ENCODE data around the gene LCE1F. TPM values are rescaled to one million over a fixed set of nuclear protein-coding genes. Genes with fewer than 3 reads are reported as not detected.
A peak's percentile ranks its signal among the peaks of the same experiment; 100 is the strongest.

The LCE1F gene, protein sequence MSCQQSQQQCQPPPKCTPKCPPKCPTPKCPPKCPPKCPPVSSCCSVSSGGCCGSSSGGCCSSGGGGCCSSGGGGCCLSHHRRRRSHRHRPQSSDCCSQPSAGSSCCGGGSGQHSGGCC
- not detected in 2 replicates for total RNA-seq

DNA sequence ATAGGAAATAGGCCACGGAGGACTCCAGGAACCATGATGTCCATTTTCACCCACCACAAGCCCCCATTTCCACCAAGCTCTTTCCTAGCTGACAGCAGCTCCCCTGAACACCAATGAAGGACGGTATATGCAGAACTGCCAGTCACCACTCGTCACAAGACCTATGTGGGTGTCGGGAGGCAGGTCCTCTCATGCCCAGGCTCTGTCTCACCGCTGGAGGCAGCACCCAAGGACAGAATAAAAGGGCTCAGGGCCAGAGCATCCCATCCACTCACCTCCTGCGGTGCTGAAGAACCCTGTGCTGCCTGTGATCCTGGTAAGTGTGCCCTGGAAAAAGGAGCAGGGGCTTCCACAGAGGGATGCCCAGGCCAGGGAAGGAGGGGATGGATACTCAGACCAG lies at the start of gene LCE1F:
Gene LCE1F (plus strand): TSS at position 266 of the 400 bp plus-strand sequence. CDS start 1,232 bp downstream, outside the sequence.
- intact Hi-C loops (cut with micrococcal nuclease) = no loop called here
- Mint-ChIP-seq H3K4me3 (no peak within 1 kb of the TSS), H3K27me3 (peaks cover 3% of the 10 kb centered on the region), H3K9me3 (no peaks in the 10 kb centered on the region), H3K36me3 (ENCODE audit: low read depth) (no peaks in the 10 kb centered on the region), H3K27ac (no peak within 1 kb of the TSS), H3K4me1 (no peaks in the 10 kb centered on the region)
- no peak for DNase-seq

GRCh38 chr1:152725261-152725660 lies 49.7 kb upstream of the LCE1F start:
- Mint-ChIP-seq H3K9me3 (no peaks in the 10 kb centered on the region), H3K4me3 (no peak overlapping the region), H3K27ac (no peak overlapping the region), H3K36me3 (ENCODE audit: low read depth) (no peaks in the 10 kb centered on the region), H3K4me1 (no peaks in the 10 kb centered on the region), H3K27me3 (peaks cover 4% of the 10 kb centered on the region)
- no peak for DNase-seq
- intact Hi-C loops (cut with micrococcal nuclease) = no loop called here

- DNase-seq = no peak
- Mint-ChIP-seq H3K27me3 (peaks cover 2% of the 10 kb centered on the region), H3K4me1 (no peaks in the 10 kb centered on the region), H3K4me3 (no peak overlapping the region), H3K27ac (no peak overlapping the region), H3K36me3 (ENCODE audit: low read depth) (no peaks in the 10 kb centered on the region), H3K9me3 (no peaks in the 10 kb centered on the region)
- intact Hi-C loops (cut with micrococcal nuclease) = no loop called here
Observed at GRCh38 chr1:152728986-152729385, 46.0 kb upstream of the LCE1F start.

DNA sequence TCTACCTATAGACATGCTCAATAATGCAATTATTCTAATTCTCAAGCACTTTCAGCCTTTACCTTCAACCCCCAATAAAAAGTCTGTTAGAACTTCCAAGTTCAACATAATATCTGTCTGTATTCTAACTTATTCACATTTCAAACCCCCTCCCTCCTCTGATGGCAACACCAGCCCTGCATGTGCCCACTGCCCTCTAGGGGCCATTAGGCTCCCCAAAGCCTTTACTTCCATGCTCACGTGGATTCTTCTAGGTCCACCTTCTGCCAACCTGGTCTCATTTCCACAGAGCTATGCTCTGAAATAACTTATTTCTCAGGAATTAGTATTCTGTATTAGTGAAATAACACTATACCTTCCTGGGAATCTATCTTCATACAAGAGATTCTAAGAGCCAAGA lies 39.3 kb upstream of the LCE1F start:
- Mint-ChIP-seq H3K36me3 (ENCODE audit: low read depth) (no peaks in the 10 kb centered on the region), H3K4me1 (no peaks in the 10 kb centered on the region), H3K27me3 (peaks cover 10% of the 10 kb centered on the region), H3K9me3 (no peaks in the 10 kb centered on the region), H3K27ac (no peak overlapping the region), H3K4me3 (no peak overlapping the region)
- DNase-seq = no peak
- intact Hi-C loops (cut with micrococcal nuclease) = no loop called here

DNA sequence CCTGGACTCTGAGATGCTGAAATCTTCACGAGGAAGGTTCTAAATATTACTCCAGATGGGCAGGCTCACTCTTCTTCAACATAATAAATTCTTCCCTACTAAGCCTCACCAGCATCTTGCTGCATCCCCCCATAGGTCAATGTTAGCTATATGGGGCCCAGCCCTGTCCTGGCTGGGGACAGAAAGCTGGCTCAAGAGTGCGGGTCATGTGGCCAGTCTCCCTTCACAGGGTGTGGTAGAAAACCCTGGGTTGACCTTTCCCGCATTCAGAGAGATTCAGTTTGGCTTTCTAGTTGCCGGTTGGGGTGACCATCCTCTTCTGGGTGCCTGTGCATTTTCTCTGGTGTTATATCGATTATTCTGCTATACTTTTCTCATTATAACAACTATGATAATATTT lies 36.9 kb upstream of the LCE1F start:
- no peak for DNase-seq
- H3K27me3 Mint-ChIP-seq = peaks cover 8% of the 10 kb centered on the region
- H3K9me3 Mint-ChIP-seq = no peaks in the 10 kb centered on the region
- intact Hi-C loops (cut with micrococcal nuclease) = no loop called here
- no peak overlapping the region for H3K27ac Mint-ChIP-seq
- no peaks in the 10 kb centered on the region for H3K4me1 Mint-ChIP-seq
- no peaks in the 10 kb centered on the region for H3K36me3 Mint-ChIP-seq (ENCODE audit: low read depth)
- H3K4me3 Mint-ChIP-seq = no peak overlapping the region

DNA sequence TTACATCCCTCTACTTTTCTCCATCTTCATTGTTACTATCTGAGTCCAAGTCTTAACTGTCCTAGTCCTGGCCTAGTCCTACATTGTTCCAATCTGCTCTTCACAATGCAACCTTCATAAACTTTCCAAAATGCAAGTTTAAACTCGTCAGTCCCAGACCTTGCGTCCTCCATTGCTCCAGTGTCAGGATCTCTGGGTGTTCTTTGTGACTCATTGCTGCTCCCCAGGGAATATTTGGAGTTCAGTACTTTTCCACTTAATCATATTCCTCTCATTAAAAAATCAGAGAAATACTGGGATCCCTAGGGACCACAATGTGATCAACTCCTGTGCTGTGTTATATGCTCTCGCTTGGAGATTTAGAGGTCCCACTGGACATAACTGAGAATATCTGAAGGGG lies 35.1 kb upstream of the LCE1F start:
- DNase-seq = no peak
- Mint-ChIP-seq H3K27me3 (peaks cover 8% of the 10 kb centered on the region), H3K27ac (no peak overlapping the region), H3K36me3 (ENCODE audit: low read depth) (no peaks in the 10 kb centered on the region), H3K4me1 (no peaks in the 10 kb centered on the region), H3K4me3 (no peak overlapping the region), H3K9me3 (no peaks in the 10 kb centered on the region)
- intact Hi-C loops (cut with micrococcal nuclease) = no loop called here

DNA sequence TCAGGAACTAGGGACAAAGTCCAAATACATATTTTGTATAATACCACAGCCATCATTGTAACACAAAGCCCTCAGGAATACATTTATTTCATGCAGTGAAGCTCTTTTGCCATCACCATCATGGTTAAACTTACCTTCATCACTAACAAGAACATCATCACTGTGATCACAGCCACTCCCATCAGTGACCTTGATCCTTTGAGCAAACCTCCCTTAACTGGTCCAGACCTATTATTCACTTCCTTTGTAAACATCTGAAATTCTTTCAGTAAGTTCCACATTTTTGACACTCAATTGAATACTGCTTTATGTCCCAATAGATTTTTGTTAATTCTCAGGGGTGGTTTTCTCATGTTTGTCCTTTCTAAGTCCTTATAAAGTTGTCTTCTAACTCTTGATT lies 33.3 kb upstream of the LCE1F start:
- no peak for DNase-seq
- intact Hi-C loops (cut with micrococcal nuclease) = no loop called here
- Mint-ChIP-seq H3K36me3 (ENCODE audit: low read depth) (no peaks in the 10 kb centered on the region), H3K27ac (no peak overlapping the region), H3K4me1 (no peaks in the 10 kb centered on the region), H3K27me3 (peaks cover 7% of the 10 kb centered on the region), H3K9me3 (no peaks in the 10 kb centered on the region), H3K4me3 (no peak overlapping the region)

GRCh38 chr1:152743371-152744145 lies 31.4 kb upstream of the LCE1F start:
- no peaks in the 10 kb centered on the region for H3K4me1 Mint-ChIP-seq
- no peaks in the 10 kb centered on the region for H3K9me3 Mint-ChIP-seq
- DNase-seq = no peak
- intact Hi-C loops (cut with micrococcal nuclease) = no loop called here
- no peak overlapping the region for H3K27ac Mint-ChIP-seq
- no peak overlapping the region for H3K4me3 Mint-ChIP-seq
- no peaks in the 10 kb centered on the region for H3K36me3 Mint-ChIP-seq (ENCODE audit: low read depth)
- peaks cover 4% of the 10 kb centered on the region for H3K27me3 Mint-ChIP-seq

- H3K27ac Mint-ChIP-seq = no peak overlapping the region
Observed at GRCh38 chr1:152745289-152745704, 29.6 kb upstream of the LCE1F start.

DNA sequence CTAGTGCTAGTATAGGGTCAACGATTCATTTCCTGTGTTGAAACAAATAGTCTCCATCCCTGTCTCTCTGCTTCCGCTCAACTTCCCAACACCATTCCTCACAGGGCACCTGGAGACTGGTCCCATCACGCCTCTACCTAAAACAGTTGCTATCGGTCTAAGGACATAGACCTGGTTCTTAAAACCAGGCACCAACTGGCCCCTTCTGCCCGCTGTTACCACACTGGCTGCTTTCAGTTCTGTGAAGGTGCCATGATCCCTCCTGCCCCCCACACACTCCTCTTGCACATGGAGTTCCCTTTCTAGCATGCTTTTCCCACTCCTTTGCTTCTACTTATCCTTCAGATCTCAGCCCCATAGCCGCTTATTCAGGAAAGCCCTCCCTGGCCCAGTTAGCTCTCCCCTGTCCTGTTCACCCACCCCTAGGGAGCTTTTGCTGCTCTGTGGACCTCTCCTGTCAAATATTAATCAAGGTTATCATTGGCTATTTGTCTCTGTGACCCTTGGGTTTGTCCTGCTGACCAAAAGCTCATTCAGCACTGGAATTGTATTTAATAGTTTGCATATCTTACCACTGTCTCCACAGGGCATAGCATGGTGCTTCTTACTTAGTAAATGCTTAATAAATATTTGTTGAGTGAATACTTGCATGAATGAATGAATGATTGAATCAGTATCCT lies 29.0 kb upstream of the LCE1F start:
- Mint-ChIP-seq H3K27ac (no peak overlapping the region), H3K27me3 (peaks cover 9% of the 10 kb centered on the region), H3K4me1 (no peaks in the 10 kb centered on the region), H3K4me3 (no peak overlapping the region), H3K9me3 (no peaks in the 10 kb centered on the region), H3K36me3 (ENCODE audit: low read depth) (no peaks in the 10 kb centered on the region)
- no peak for DNase-seq
- intact Hi-C loops (cut with micrococcal nuclease) = no loop called here

More at GRCh38 chr1:152745289-152745704, 29.6 kb upstream of the LCE1F start:
- Mint-ChIP-seq H3K4me1 (no peaks in the 10 kb centered on the region), H3K9me3 (no peaks in the 10 kb centered on the region), H3K36me3 (ENCODE audit: low read depth) (no peaks in the 10 kb centered on the region), H3K4me3 (no peak overlapping the region), H3K27me3 (peaks cover 6% of the 10 kb centered on the region)
- intact Hi-C loops (cut with micrococcal nuclease) = no loop called here
- DNase-seq = no peak

- Mint-ChIP-seq H3K9me3 (no peaks in the 10 kb centered on the region), H3K27ac (no peak overlapping the region), H3K4me3 (no peak overlapping the region), H3K4me1 (no peaks in the 10 kb centered on the region), H3K36me3 (ENCODE audit: low read depth) (no peaks in the 10 kb centered on the region), H3K27me3 (peaks cover 9% of the 10 kb centered on the region)
- intact Hi-C loops (cut with micrococcal nuclease) = no loop called here
- DNase-seq = no peak
Observed at GRCh38 chr1:152747831-152748230, 27.1 kb upstream of the LCE1F start.

GRCh38 chr1:152752225-152752624 lies 22.7 kb upstream of the LCE1F start:
- Mint-ChIP-seq H3K27ac (no peak overlapping the region), H3K27me3 (peaks cover 9% of the 10 kb centered on the region), H3K4me1 (no peaks in the 10 kb centered on the region), H3K9me3 (no peaks in the 10 kb centered on the region), H3K4me3 (no peak overlapping the region), H3K36me3 (ENCODE audit: low read depth) (no peaks in the 10 kb centered on the region)
- intact Hi-C loops (cut with micrococcal nuclease) = no loop called here
- DNase-seq = peak; percentile 33

GRCh38 chr1:152753586-152753985 lies 21.4 kb upstream of the LCE1F start:
- intact Hi-C loops (cut with micrococcal nuclease) = no loop called here
- DNase-seq = no peak
- Mint-ChIP-seq H3K9me3 (no peaks in the 10 kb centered on the region), H3K36me3 (ENCODE audit: low read depth) (no peaks in the 10 kb centered on the region), H3K27me3 (peaks cover 7% of the 10 kb centered on the region), H3K4me3 (no peak overlapping the region), H3K4me1 (no peaks in the 10 kb centered on the region), H3K27ac (no peak overlapping the region)

DNA sequence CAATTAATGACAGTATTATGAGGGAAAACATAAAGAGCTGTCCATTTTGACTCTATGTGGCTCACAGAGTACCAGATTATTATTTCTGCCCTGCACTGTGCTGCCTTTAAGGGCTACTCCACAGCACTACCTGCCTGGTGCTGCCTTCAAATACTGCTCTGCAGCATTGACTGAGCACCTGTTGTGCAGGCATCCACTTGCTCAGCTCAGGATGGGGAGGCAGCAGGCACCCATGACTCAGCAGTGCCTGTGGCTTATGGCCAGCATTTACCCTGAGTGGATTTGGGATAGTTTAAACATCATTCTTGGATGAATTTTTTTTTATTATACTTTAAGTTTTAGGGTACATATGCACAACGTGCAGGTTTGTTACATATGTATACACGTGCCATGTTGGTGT lies 18.1 kb upstream of the LCE1F start:
- Mint-ChIP-seq H3K27ac (no peak overlapping the region), H3K36me3 (ENCODE audit: low read depth) (no peaks in the 10 kb centered on the region), H3K4me1 (no peaks in the 10 kb centered on the region), H3K9me3 (no peaks in the 10 kb centered on the region), H3K27me3 (no peaks in the 10 kb centered on the region), H3K4me3 (no peak overlapping the region)
- intact Hi-C loops (cut with micrococcal nuclease) = no loop called here
- no peak for DNase-seq

All from activated CD4-positive, alpha-beta T cell treated with anti-CD3 and anti-CD28 coated beads, Interleukin-2, amount 10 ng/mL, durations not matched to agents 24 days and 14 days (primary cell).